ENCODE results near the gene THNSL1.

DNA sequence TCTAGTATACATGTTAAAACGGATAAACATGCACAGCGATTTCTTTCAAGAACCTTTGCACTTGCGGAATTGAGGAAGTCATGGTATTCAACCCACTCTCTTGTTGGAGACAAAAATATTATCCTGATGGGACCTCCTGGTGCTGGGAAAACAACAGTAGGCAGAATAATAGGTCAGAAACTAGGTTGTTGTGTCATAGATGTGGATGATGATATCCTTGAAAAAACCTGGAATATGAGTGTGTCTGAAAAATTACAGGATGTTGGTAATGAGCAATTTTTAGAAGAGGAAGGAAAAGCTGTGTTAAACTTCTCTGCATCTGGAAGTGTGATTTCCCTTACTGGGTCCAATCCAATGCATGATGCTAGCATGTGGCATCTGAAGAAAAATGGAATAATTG, 6.9 kb downstream of the THNSL1 start:
- no peak for TF ChIP-seq EZH2phosphoT487 (IDR thresholded peaks at IDR 0.05; ENCODE audit: borderline replicate concordance, low read depth, low read length)
- TF ChIP-seq, protein P1, sequence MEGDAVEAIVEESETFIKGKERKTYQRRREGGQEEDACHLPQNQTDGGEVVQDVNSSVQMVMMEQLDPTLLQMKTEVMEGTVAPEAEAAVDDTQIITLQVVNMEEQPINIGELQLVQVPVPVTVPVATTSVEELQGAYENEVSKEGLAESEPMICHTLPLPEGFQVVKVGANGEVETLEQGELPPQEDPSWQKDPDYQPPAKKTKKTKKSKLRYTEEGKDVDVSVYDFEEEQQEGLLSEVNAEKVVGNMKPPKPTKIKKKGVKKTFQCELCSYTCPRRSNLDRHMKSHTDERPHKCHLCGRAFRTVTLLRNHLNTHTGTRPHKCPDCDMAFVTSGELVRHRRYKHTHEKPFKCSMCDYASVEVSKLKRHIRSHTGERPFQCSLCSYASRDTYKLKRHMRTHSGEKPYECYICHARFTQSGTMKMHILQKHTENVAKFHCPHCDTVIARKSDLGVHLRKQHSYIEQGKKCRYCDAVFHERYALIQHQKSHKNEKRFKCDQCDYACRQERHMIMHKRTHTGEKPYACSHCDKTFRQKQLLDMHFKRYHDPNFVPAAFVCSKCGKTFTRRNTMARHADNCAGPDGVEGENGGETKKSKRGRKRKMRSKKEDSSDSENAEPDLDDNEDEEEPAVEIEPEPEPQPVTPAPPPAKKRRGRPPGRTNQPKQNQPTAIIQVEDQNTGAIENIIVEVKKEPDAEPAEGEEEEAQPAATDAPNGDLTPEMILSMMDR (conservative IDR thresholded peaks at IDR 0.05; ENCODE audit: low read length) = no peak

Data from OCI-LY7 (cell line).